Measurements from ENCODE around the gene TESMIN. TPM values are rescaled to one million over a fixed set of nuclear protein-coding genes. Genes with fewer than 3 reads are reported as not detected.

TESMIN gene
- total RNA-seq, 4 donors from 2014 or later = 1.2 to 57.4 (median 1.6) TPM; not detected in 1

- Histone ChIP-seq H3K4me3 (no peak overlapping the region), H3K27me3 (peaks cover 5 to 8% of the 10 kb centered on the region in 2 donors), H3K27ac (no peak overlapping the region), H3K36me3 (no peaks in the 10 kb centered on the region), H3K9me3 (no peaks in the 10 kb centered on the region), H3K4me1 (no peaks in the 10 kb centered on the region)
- TF ChIP-seq, protein P1, sequence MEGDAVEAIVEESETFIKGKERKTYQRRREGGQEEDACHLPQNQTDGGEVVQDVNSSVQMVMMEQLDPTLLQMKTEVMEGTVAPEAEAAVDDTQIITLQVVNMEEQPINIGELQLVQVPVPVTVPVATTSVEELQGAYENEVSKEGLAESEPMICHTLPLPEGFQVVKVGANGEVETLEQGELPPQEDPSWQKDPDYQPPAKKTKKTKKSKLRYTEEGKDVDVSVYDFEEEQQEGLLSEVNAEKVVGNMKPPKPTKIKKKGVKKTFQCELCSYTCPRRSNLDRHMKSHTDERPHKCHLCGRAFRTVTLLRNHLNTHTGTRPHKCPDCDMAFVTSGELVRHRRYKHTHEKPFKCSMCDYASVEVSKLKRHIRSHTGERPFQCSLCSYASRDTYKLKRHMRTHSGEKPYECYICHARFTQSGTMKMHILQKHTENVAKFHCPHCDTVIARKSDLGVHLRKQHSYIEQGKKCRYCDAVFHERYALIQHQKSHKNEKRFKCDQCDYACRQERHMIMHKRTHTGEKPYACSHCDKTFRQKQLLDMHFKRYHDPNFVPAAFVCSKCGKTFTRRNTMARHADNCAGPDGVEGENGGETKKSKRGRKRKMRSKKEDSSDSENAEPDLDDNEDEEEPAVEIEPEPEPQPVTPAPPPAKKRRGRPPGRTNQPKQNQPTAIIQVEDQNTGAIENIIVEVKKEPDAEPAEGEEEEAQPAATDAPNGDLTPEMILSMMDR (IDR thresholded peaks at IDR 0.05) = no peak
- TF ChIP-seq POLR2A (IDR thresholded peaks at IDR 0.05) = no peak
- no peak for DNase-seq
- intact Hi-C loops (cut with DNase I; ENCODE audit: low total_unique reads) = no loop called here
Measured at GRCh38 chr11:68689737-68690625, 61.3 kb downstream of the TESMIN start.

- TF ChIP-seq, protein P1 (IDR thresholded peaks at IDR 0.05) = no peak
- TF ChIP-seq POLR2A (IDR thresholded peaks at IDR 0.05) = no peak
- Histone ChIP-seq H3K4me1 (peaks cover 0 to 11% of the 10 kb centered on the region in 2 donors), H3K27ac (no peak overlapping the region), H3K27me3 (peaks cover 9 to 12% of the 10 kb centered on the region in 2 donors), H3K4me3 (no peak overlapping the region), H3K9me3 (no peaks in the 10 kb centered on the region), H3K36me3 (no peaks in the 10 kb centered on the region)
- no peak for DNase-seq
- intact Hi-C loops (cut with DNase I; ENCODE audit: low total_unique reads) = no loop called here
Measured at GRCh38 chr11:68688881-68689280, 62.4 kb downstream of the TESMIN start.

- Histone ChIP-seq H3K4me1 (peaks cover 0 to 11% of the 10 kb centered on the region in 2 donors), H3K27me3 (peaks cover 9 to 12% of the 10 kb centered on the region in 2 donors), H3K27ac (no peak overlapping the region), H3K9me3 (no peaks in the 10 kb centered on the region), H3K4me3 (no peak overlapping the region), H3K36me3 (no peaks in the 10 kb centered on the region)
- no peak for DNase-seq
- TF ChIP-seq POLR2A (IDR thresholded peaks at IDR 0.05) = no peak
- TF ChIP-seq, protein P1 (IDR thresholded peaks at IDR 0.05) = no peak
- intact Hi-C loops (cut with DNase I; ENCODE audit: low total_unique reads) = no loop called here
Measured at GRCh38 chr11:68687986-68688385, 63.3 kb downstream of the TESMIN start.

DNA sequence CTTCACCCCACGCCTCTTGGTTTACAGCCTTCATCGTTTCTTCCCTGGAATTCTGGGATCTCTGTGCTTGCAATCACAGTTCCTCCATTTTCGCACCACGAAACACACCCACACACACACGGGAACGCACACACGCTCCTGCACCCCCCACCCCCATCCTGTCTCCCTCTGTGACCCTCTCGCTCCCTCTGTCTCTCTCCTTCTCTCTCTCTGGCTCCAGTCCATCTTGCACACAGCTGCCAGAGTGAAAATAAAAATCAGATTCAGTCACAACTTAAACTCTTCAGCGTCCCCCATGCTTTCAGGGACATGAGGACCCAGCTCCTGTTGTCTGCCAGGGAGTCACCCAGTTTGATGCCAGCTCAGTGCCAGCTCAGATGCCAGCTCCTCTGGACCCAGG is 64.0 kb downstream of the TESMIN start:
- Histone ChIP-seq H3K36me3 (no peaks in the 10 kb centered on the region), H3K4me3 (no peak overlapping the region), H3K9me3 (no peaks in the 10 kb centered on the region), H3K27ac (no peak overlapping the region), H3K4me1 (peaks cover 0 to 11% of the 10 kb centered on the region in 2 donors), H3K27me3 (peaks cover 9 to 12% of the 10 kb centered on the region in 2 donors)
- TF ChIP-seq, protein P1 (IDR thresholded peaks at IDR 0.05) = no peak
- no peak for TF ChIP-seq POLR2A (IDR thresholded peaks at IDR 0.05)
- no peak for DNase-seq
- intact Hi-C loops (cut with DNase I; ENCODE audit: low total_unique reads) = no loop called here

DNA sequence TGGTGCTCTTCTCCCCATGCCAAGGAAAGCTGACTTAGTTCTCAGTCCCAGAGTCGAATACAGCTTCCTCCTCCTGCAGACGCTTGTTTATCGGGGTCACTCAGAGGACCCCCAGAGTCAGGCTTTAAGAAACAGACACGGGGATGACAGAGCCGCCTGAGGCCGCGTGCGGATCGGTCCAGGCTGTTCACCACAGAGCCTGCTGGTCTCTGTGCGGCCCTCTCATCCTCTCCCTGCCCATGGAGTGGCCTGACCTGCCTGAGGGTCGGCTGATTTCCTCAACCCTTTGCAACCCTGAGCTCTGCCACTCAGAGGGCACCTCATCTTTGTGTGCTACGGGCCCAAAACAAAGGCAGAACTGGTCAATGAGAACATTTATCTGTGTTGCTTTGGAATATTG is 64.8 kb downstream of the TESMIN start:
- Histone ChIP-seq H3K27me3 (peaks cover 9 to 12% of the 10 kb centered on the region in 2 donors), H3K27ac (no peak overlapping the region), H3K36me3 (no peaks in the 10 kb centered on the region), H3K9me3 (no peaks in the 10 kb centered on the region), H3K4me1 (peaks cover 0 to 11% of the 10 kb centered on the region in 2 donors), H3K4me3 (no peak overlapping the region)
- intact Hi-C loops (cut with DNase I; ENCODE audit: low total_unique reads) = no loop called here
- no peak for DNase-seq
- TF ChIP-seq, protein P1 (IDR thresholded peaks at IDR 0.05) = no peak
- no peak for TF ChIP-seq POLR2A (IDR thresholded peaks at IDR 0.05)
